NK-92 (cell line): Measurements from ENCODE around the gene ZFAND3.
"Not testable (repeated sequence)": the region's sequence is repeated elsewhere in the genome, so short reads cannot be mapped to it uniquely, and the experiment has no call there.

ENCODE experiments used
- DNase-seq: peaks from one replicate; lab custom pipeline; 2025; ENCODE audit not compliant: unreplicated experiment; lab: John Stamatoyannopoulos, UW

ZFAND3 gene

DNA sequence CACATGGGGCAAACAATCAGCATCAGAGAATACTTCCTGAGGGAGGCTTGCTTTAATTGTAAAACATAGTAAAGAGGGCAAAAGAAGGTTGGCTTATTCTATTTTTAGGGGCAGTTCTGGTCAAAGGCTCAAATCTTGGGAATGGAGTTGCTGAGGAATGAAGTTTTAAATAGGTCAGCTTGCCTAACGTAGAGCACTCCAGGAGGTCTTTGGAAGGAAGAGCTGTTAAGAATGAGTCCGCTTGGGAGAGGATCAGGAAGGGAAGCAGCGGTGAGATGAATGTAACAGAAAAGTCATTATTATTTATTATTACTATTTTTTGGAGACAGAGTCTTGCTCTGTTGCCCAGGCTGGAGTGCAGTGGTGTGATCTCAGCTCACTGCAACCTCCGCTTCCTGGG lies 108.7 kb downstream of the ZFAND3 start:
- DNase-seq, result no peak

GRCh38 chr6:37930288-37930971 lies 110.9 kb downstream of the ZFAND3 start:
- DNase-seq, result no peak

- DNase-seq, result no peak
Observed at GRCh38 chr6:37931066-37931465, 111.5 kb downstream of the ZFAND3 start.

DNA sequence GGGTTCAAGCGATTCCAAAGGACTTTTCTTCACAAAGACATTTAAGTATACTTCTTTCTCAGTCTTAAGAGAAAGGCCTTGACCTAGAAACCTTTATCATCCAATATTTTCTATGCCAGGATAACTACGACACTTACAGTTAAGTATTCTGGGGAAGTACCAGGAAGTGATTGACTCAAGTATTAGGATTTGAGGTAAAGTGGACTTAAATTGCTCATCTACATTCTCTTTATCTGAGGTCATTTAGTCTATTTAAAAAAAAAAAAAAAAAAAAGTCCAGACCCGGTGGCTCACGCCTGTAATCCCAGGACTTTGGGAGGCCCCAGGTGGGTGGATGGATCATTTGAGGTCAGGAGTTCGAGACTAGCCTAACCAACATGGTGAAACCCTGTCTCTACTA lies 114.7 kb downstream of the ZFAND3 start:
- no peak for DNase-seq

- no peak for DNase-seq
Observed at GRCh38 chr6:37936150-37936549, 116.6 kb downstream of the ZFAND3 start.

DNA sequence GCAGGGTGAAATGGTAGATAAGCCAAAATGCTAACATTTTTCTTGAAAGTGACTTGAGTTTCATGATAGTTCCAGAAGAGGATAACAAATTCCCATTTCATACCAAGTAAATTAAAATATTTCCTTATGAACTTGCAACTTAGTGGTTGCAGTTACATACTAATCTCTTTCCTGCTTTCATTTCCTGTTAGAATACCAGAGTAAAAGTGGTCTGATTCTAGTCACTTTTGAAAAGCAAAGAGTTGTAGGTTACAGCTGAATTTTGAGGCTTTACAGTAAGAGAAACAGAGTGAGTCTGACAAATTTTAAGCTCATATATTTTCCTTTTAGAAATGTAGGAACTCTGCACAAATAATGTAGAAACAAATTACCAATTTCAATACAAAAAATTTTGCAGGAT lies 117.4 kb downstream of the ZFAND3 start:
- no peak for DNase-seq

- DNase-seq, result no peak
Observed at GRCh38 chr6:37938909-37939308, 119.4 kb downstream of the ZFAND3 start.

DNA sequence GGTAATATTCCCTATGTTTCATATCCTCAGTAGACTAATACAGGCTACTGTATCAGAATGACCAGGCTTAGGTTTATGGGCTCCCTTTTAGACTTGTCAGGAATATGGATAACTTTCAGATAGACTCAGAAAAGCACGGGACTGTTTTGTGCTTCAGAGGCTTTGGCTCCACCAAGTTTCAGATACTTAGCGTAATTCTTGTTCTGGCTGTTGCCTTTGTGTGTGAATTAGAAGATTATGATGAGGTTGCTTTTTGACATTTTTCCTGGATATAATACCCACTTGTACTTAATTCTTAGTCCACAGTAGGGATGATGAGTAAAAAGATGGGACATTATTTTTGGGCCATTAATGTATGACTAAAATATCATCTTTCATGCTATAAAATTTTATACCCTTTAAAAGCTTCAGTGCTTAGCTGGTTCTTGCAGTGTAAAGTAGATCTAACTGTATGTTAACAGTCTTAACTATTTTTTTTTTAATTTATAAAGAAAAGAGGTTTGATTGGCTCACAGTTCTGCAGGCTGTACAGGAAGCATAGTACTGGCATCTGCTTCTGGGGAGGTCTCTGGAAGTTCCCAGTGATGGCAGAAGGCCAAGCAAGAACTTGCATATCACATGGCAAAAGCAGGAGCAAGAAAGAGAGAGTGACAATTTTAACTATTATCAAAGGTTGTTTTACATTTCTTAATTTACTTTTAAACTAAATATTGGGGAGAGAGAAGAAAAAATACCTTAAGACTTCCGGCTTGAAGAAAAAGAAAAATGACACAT lies 120.7 kb downstream of the ZFAND3 start:
- no peak for DNase-seq

DNA sequence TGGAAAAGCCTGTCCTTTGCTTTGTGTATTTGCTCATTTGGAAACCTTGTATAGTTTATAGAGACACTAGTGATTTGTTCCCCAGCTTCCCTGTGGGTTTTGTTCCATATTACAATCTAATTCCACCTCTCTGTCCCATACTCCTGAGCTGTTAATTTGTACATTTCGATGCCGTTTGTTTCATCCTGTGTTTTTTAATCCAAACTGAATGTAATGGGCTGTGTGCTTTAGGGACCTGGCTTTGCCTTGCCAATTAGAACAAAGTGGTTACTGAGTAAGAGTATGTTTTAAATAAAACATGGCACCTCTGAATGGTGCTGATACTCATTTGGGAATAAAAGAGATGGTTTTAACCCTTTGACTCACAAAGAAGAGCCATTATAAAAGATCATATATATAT lies 122.3 kb downstream of the ZFAND3 start:
- DNase-seq, result no peak

GRCh38 chr6:37942606-37943376 lies 123.3 kb downstream of the ZFAND3 start:
- no peak for DNase-seq

DNA sequence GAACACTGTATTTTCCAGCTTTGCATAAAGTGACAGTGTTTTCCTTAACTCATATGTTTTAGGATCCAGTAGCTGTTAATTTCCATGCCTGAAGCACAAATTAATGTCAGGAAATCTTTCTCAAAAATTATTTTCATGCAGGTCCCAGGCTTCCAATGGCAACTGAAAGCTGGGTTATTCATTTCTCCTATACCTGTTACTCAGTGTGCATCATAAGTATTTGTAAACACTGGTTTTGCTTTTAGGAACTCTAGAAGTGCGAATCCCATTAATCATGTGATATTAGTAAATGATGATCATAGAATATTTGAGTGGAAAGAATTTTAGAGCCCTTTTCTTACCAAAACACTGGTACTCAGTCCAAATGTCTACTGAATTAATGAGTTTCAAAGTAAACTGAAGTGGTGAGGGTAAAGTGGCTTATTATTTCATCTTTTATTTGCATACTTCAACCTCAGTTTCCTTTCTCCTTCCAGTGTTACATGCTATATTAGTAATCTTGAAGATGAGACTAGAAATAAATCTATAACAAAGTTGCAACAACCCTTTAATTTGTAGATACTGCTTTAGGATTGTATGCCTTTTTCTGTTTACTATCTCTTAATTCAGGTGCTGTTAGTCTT lies 124.0 kb downstream of the ZFAND3 start:
- DNase-seq, result no peak

DNA sequence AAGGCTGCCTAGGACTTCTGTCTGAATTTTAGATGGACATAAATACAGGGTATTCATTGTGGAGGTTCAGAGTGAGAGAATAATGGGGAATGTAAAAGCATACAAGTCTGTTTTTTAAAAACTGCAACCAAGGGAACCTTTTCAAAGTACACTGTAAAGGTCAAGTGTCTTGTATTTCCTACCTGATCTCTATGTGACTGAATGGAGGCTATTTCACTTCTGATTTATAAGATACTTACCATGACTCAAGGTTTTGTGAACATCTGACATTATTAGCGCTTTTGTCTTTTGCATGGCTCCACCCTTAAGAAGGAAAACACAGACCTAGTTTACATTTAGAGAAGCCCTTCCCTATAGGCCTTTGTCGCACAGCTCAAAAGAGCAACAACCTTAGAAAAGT lies 126.5 kb downstream of the ZFAND3 start:
- DNase-seq, result no peak

DNA sequence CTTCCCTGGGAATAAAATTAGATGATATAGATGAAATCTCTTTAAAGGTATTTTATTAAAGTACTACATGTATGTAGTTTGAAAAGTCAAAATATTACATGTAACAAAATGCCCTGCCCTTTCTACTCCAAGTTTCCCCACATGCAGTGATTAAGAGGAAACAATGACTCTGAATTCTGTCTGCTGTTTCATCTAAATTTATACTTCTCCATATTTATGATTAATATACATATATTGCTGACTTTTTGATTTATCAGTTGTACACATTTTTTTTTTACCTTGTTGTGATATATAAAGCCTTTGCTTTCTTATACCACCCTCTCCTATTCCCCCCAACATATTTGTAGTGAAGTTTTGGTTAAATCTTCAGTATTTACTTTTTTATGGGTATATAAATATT lies 127.9 kb downstream of the ZFAND3 start:
- DNase-seq, result no peak

- DNase-seq, result not testable (repeated sequence)
Observed at GRCh38 chr6:37948584-37948983, 129.1 kb downstream of the ZFAND3 start.

- no peak for DNase-seq
Observed at GRCh38 chr6:37952027-37952426, 132.5 kb downstream of the ZFAND3 start.

DNA sequence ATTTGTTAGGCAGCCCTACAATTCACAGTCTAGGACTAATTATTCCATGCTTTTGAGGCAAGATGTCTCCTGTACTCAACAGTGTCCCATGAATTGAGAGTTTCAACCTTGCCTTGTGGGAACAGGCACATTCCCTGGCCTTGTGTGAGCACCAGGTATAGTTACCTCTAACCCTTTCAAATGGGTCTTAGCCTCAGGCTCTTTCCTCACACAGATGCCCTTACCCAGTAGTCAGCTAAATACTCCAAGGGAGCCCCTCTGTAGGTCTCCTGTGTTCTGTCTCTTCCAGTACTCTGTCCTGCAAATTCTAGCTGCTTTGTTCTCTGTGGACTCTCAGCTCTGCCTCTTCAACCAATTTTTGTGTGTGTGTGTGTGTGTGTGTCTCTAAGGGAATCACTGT lies 135.3 kb downstream of the ZFAND3 start:
- DNase-seq, result no peak

DNA sequence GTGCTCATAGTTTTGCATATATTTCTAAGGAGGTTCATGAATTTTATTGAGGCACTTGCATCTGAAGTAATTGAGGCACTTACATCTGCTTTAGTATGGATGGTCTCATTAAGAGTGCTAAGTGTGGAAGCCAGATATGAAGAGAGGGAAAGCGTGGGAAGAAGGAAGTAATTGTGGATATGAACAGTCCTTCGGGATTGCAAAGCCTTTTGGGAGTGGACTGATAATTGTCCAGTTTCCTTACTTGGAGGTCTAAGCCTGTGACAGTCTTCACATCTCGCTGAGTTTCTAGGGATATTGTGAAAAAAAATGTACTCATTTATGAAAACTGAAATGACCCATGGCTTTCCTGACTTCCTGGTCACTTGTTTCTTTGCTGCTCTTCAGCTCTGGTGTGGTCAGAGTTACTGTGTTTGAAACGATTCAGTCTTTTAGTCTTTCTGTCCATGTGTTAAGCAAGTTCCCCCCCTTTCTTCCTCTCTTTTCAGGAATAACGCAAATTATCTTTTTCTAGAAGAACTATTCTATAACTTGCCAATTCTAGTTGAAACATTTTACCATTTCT lies 137.3 kb downstream of the ZFAND3 start:
- no peak for DNase-seq

GRCh38 chr6:37959061-37959460 lies 139.5 kb downstream of the ZFAND3 start:
- DNase-seq, result no peak

GRCh38 chr6:37960139-37960935 lies 140.8 kb downstream of the ZFAND3 start:
- DNase-seq, result no peak

GRCh38 chr6:37962481-37963080 lies 143.1 kb downstream of the ZFAND3 start:
- DNase-seq, result not testable (repeated sequence)
